Measurements from ENCODE around the gene PRMT7.

DNA sequence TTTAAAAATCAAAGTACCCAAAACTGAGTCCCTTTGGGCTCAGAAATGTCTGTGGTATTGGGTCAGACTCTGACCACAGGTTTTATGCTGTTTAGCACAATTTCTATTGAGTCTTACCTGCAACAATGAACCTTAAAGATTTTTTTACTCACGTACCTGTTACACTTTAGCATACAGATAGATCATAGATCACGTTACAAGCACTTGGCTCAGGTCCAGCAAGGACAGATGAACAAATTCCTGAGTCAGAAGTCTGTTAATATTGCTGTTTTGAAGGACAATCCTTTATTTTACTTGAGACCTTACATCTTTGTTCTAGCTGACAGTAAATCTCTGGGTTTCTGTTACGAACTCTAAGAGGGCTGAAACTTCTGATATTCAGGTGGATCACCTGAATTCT is 12.9 kb upstream of the PRMT7 start:
- TF ChIP-seq, protein P1, sequence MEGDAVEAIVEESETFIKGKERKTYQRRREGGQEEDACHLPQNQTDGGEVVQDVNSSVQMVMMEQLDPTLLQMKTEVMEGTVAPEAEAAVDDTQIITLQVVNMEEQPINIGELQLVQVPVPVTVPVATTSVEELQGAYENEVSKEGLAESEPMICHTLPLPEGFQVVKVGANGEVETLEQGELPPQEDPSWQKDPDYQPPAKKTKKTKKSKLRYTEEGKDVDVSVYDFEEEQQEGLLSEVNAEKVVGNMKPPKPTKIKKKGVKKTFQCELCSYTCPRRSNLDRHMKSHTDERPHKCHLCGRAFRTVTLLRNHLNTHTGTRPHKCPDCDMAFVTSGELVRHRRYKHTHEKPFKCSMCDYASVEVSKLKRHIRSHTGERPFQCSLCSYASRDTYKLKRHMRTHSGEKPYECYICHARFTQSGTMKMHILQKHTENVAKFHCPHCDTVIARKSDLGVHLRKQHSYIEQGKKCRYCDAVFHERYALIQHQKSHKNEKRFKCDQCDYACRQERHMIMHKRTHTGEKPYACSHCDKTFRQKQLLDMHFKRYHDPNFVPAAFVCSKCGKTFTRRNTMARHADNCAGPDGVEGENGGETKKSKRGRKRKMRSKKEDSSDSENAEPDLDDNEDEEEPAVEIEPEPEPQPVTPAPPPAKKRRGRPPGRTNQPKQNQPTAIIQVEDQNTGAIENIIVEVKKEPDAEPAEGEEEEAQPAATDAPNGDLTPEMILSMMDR (IDR thresholded peaks at IDR 0.05; ENCODE audit: borderline replicate concordance, extremely low read depth, low read length, poor library complexity, severe bottlenecking), result no peak
- TF ChIP-seq EZH2 (IDR thresholded peaks at IDR 0.05; ENCODE audit: borderline replicate concordance, low read depth, low read length, severe bottlenecking), result no peak

Measured in DND-41 (cell line).